ENCODE measurements around the gene UEVLD. TPM values are rescaled to one million over a fixed set of nuclear protein-coding genes. Genes with fewer than 3 reads are reported as not detected.
"Not testable (repeated sequence)": the region's sequence is repeated elsewhere in the genome, so short reads cannot be mapped to it uniquely, and the experiment has no call there.

Gene UEVLD
- total RNA-seq, 4 donors from 2014 or later, result 9.6 to 25.8 (median 15.8) TPM

GRCh38 chr11:18600915-18601569, 12.5 kb upstream of the UEVLD start:
- Histone ChIP-seq H3K36me3 (peaks cover 0 to 29% (median 0%) of the 10 kb centered on the region in 3 donors), H3K27ac (no peak overlapping the region), H3K4me3 (no peak overlapping the region), H3K27me3 (no peaks in the 10 kb centered on the region), H3K9me3 (no peaks in the 10 kb centered on the region), H3K4me1 (no peaks in the 10 kb centered on the region)
- WGBS, 2 donors, result 91 to 95% methylated on average over 4 of the region's 4 CpGs
- TF ChIP-seq CTCF (IDR thresholded peaks at IDR 0.05) (no peak), POLR2A (IDR thresholded peaks at IDR 0.05) (no peak), EP300 (IDR thresholded peaks at IDR 0.05) (no peak)
- no peak for DNase-seq (ENCODE audit: low spot score in 2 of 2)

GRCh38 chr11:18599739-18600230, 11.3 kb upstream of the UEVLD start, which contains the start of gene MISFA:
Gene MISFA (plus strand): TSS chr11:18599789. CDS start chr11:18599929, 140 bp downstream.
- Histone ChIP-seq H3K36me3 (peaks cover 0 to 27% (median 0%) of the 10 kb centered on the region in 3 donors), H3K27me3 (no peaks in the 10 kb centered on the region), H3K9me3 (no peaks in the 10 kb centered on the region), H3K4me3 (no peak within 1 kb of the TSS), H3K27ac (no peak within 1 kb of the TSS), H3K4me1 (peaks cover 0 to 6% (median 0%) of the 10 kb centered on the region in 4 donors)
- DNase-seq (ENCODE audit: low spot score in 2 of 2), result no peak
- no peak for TF ChIP-seq POLR2A (IDR thresholded peaks at IDR 0.05)
- TF ChIP-seq EP300 (IDR thresholded peaks at IDR 0.05), result no peak
- TF ChIP-seq CTCF (IDR thresholded peaks at IDR 0.05), result no peak
- 88 to 89% methylated on average over 7 of the region's 7 CpGs for WGBS, 2 donors

- TF ChIP-seq EP300 (IDR thresholded peaks at IDR 0.05) (no peak), CTCF (IDR thresholded peaks at IDR 0.05) (no peak), POLR2A (IDR thresholded peaks at IDR 0.05) (no peak)
- Histone ChIP-seq H3K27ac (peak overlapping the region in 1 of 4 donors; percentile 20), H3K27me3 (no peaks in the 10 kb centered on the region), H3K36me3 (peaks cover 0 to 19% (median 0%) of the 10 kb centered on the region in 3 donors), H3K4me3 (no peak overlapping the region), H3K9me3 (no peaks in the 10 kb centered on the region), H3K4me1 (peaks cover 0 to 16% (median 9%) of the 10 kb centered on the region in 4 donors)
- no peak for DNase-seq (ENCODE audit: low spot score in 2 of 2)
- WGBS, 2 donors, result 40 to 71% methylated on average over 5 of the region's 5 CpGs
These were observed 6.6 kb upstream of the UEVLD start for GRCh38 chr11:18594999-18595749.

GRCh38 chr11:18594088-18594487, 5.6 kb upstream of the UEVLD start:
- H3K9me3 ChIP-seq; DNase-seq (ENCODE audit: low spot score in 2 of 2); H3K4me3 ChIP-seq; H3K27ac ChIP-seq; H3K27me3 ChIP-seq: not testable (repeated sequence)
- 90 to 92% methylated on average over 5 of the region's 5 CpGs for WGBS, 2 donors
- peaks cover 0 to 27% (median 15%) of the 10 kb centered on the region in 4 donors for H3K4me1 ChIP-seq
- peaks cover 0 to 19% (median 0%) of the 10 kb centered on the region in 3 donors for H3K36me3 ChIP-seq

GRCh38 chr11:18590571-18590970, 2.0 kb upstream of the UEVLD start:
- peaks cover 0 to 41% (median 15%) of the 10 kb centered on the region in 4 donors for H3K4me1 ChIP-seq
- no peaks in the 10 kb centered on the region for H3K27me3 ChIP-seq
- H3K27ac ChIP-seq, result peak overlapping the region in 1 of 4 donors; percentile 13
- H3K4me3 ChIP-seq, result no peak overlapping the region
- peaks cover 0 to 4% (median 0%) of the 10 kb centered on the region in 3 donors for H3K36me3 ChIP-seq
- no peaks in the 10 kb centered on the region for H3K9me3 ChIP-seq
- TF ChIP-seq EP300 (IDR thresholded peaks at IDR 0.05), result no peak
- no peak for TF ChIP-seq POLR2A (IDR thresholded peaks at IDR 0.05)
- no peak for TF ChIP-seq CTCF (IDR thresholded peaks at IDR 0.05)
- 31 to 35% methylated on average over 2 of the region's 2 CpGs for WGBS, 2 donors
- no peak for DNase-seq (ENCODE audit: low spot score in 2 of 2)

All from tibial nerve (tissue), 4 donors.